Neural progenitor cell (in vitro differentiated cells): ENCODE measurements around the gene TMEM63B. TPM values are rescaled to one million over a fixed set of nuclear protein-coding genes. Genes with fewer than 3 reads are reported as not detected.

Experiments
- DNase-seq: peaks from one replicate; pipeline ENCODE4 v3.0.0-alpha.2; 2016; ENCODE audit warnings: low spot score
- H2AFZ ChIP-seq: fragments of 200-600 bp; sonication (generic); replicated peaks from 2 replicates; pipeline ENCODE4 v1.6.1; 2016; ENCODE audit warnings: antibody characterized with exemption
- H3F3A ChIP-seq: fragments of 200-600 bp; sonication (generic); 2 replicates; pipeline ENCODE4 v1.6.1; 2016; ENCODE audit warnings: antibody characterized with exemption, low read depth
- H3K27ac ChIP-seq: fragments of 200-600 bp; sonication (generic); 2 replicates; pipeline ENCODE4 v1.5.1; 2016; ENCODE audit warnings: mild to moderate bottlenecking
- H3K27me3 ChIP-seq: fragments of 200-600 bp; sonication (generic); 2 replicates; pipeline ENCODE4 v1.6.1; 2016; ENCODE audit warnings: mild to moderate bottlenecking, moderate library complexity
- H3K36me3 ChIP-seq: fragments of 200-600 bp; sonication (generic); 2 replicates; pipeline ENCODE4 v1.5.1; 2016
- H3K4me1 ChIP-seq: fragments of 200-600 bp; sonication (generic); 2 replicates; pipeline ENCODE4 v1.6.1; 2016; ENCODE audit warnings: mixed run types
- H3K4me2 ChIP-seq: fragments of 200-600 bp; sonication (generic); 2 replicates; pipeline ENCODE4 v1.6.1; 2016
- H3K4me3 ChIP-seq: fragments of 200-600 bp; sonication (generic); 2 replicates; pipeline ENCODE4 v1.5.1; 2016
- H3K79me2 ChIP-seq: fragments of 200-600 bp; sonication (generic); 2 replicates; pipeline ENCODE4 v1.6.1; 2016; ENCODE audit warnings: low read depth
- H3K9ac ChIP-seq: fragments of 200-600 bp; sonication (generic); 2 replicates; pipeline ENCODE4 v1.6.1; 2016
- H3K9me3 ChIP-seq: fragments of 200-600 bp; sonication (generic); 2 replicates; pipeline ENCODE4 v1.5.1; 2016; ENCODE audit warnings: low read depth
- H4K20me1 ChIP-seq: fragments of 200-600 bp; sonication (generic); 2 replicates; pipeline ENCODE4 v1.6.1; 2016; ENCODE audit warnings: low read depth
- H3K27ac Mint-ChIP-seq: 3 replicates; pipeline ENCODE4 v1.8.0; 2021; ENCODE audit warnings: mixed read lengths
- H3K27me3 Mint-ChIP-seq: 2 replicates; pipeline ENCODE4 v1.8.0; 2022; ENCODE audit warnings: low read depth, mild to moderate bottlenecking, inconsistent platforms, moderate library complexity, mixed read lengths; ENCODE audit not compliant: insufficient read depth
- H3K36me3 Mint-ChIP-seq: 3 replicates; pipeline ENCODE4 v1.8.0; 2021; ENCODE audit warnings: mixed read lengths
- H3K4me1 Mint-ChIP-seq: 3 replicates; pipeline ENCODE4 v1.8.0; 2021; ENCODE audit warnings: mixed read lengths
- H3K4me3 Mint-ChIP-seq: 3 replicates; pipeline ENCODE4 v1.8.0; 2021; ENCODE audit warnings: mild to moderate bottlenecking, moderate library complexity, mixed read lengths
- H3K9me3 Mint-ChIP-seq: 3 replicates; pipeline ENCODE4 v1.8.0; 2020; ENCODE audit warnings: mixed read lengths
- CTCF ChIP-seq: fragments of 200-600 bp; sonication (generic); IDR thresholded peaks from 2 replicates; pipeline ENCODE4 v1.5.1; 2017; ENCODE audit warnings: antibody characterized with exemption, mild to moderate bottlenecking
- EZH2 ChIP-seq: fragments of 200-600 bp; sonication (generic); IDR thresholded peaks from 2 replicates; pipeline ENCODE4 v1.6.1; 2017; ENCODE audit warnings: antibody characterized with exemption, mild to moderate bottlenecking, moderate library complexity
- EZH2phosphoT487 ChIP-seq: fragments of 200-600 bp; sonication (generic); IDR thresholded peaks from 2 replicates; pipeline ENCODE4 v1.6.1; 2017; ENCODE audit warnings: antibody characterized with exemption
- total RNA-seq: library from RNA; depleted of rRNA; stranded (reverse); fragments of >200 nt; gene quantifications from 2 replicates; pipeline ENCODE4 v1.2.3, GENCODE V29; 2015; ENCODE audit warnings: low replicate concordance

TMEM63B gene
- total RNA-seq, 1 donor from 2014 or later, result 25.4 TPM

DNA sequence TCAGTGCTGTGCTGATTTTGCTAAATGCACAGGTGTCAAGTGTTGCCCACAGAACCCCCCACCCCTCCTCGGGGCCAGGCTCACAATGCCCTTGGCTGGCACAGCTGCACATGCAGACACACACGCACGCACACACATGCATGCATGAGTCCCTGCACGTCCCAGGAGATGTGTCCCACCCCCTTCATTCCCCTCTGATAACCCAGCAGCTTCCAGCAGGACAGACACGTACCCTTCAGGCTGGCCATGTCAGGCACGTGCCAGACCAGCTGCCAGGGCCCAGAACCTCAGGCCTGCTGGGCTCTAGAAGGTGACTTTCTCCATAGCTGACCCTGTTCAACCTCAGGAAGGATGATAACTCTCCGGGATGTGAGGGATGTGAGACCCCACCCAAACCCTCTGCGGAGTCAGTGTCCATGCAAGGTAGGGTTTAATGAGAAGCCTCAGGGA lies 44.5 kb upstream of the TMEM63B start:
- Histone ChIP-seq H3F3A (peaks cover 23% of the 10 kb centered on the region), H3K27me3 (peaks cover under 1% of the 10 kb centered on the region), H3K4me2 (no peak overlapping the region), H3K9ac (no peak overlapping the region), H3K4me1 (peaks cover 35% of the 10 kb centered on the region), H3K9me3 (no peaks in the 10 kb centered on the region), H3K79me2 (no peaks in the 10 kb centered on the region), H3K4me3 (no peak overlapping the region), H4K20me1 (peaks cover 7% of the 10 kb centered on the region), H2AFZ (no peak overlapping the region), H3K36me3 (no peaks in the 10 kb centered on the region), H3K27ac (no peak overlapping the region)
- peaks cover 2% of the 10 kb centered on the region for H3K36me3 Mint-ChIP-seq
- H3K9me3 Mint-ChIP-seq, result no peaks in the 10 kb centered on the region
- peaks cover 7% of the 10 kb centered on the region for H3K27me3 Mint-ChIP-seq
- H3K27ac Mint-ChIP-seq, result no peak overlapping the region
- no peak for DNase-seq
- TF ChIP-seq EZH2, result no peak
- TF ChIP-seq EZH2phosphoT487, result no peak
- no peak for TF ChIP-seq CTCF
- H3K4me3 Mint-ChIP-seq, result no peak overlapping the region
- H3K4me1 Mint-ChIP-seq, result peaks cover 41% of the 10 kb centered on the region

DNA sequence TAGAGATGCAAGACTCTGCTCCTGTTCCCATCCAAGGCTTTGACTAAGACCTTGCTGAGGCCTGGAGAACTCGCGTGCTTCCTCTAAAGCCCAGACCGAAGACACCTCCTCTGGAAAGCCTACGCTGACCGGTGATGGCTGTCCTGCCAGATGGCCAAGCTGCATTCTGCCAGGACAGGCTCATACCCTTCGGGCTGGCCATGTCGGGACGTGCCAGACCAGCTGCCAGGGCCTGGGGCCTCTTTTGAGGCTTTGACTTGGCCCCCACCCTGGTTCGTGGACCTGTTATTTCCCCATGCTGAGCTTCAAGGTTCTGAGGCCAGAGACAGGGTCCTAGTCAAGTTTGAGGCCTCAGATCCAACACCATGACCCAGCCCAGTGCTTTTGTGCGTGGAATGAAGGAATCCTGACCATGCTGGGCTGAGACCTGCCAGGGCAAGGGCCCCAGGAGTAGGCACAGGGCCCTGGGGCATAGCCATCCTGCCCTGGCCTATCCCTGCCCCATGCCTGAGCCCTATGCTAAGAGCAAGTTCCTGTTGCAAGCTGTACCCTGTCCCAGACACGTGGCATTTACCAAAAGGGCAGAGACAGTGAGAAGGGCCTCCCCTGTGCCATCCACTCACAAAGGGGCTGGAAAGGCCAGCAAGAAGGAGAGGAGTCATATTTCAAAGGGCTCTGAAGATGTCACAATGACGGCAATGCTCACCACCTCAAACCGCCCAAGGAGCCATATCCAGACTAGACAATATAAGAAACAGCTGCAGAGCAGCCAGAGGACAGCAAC lies 42.9 kb upstream of the TMEM63B start:
- H3K9ac ChIP-seq, result no peak overlapping the region
- no peaks in the 10 kb centered on the region for H3K27me3 ChIP-seq
- peaks cover 19% of the 10 kb centered on the region for H3F3A ChIP-seq
- no peak for TF ChIP-seq EZH2phosphoT487
- no peak for TF ChIP-seq EZH2
- TF ChIP-seq CTCF, result no peak
- no peaks in the 10 kb centered on the region for H3K27me3 Mint-ChIP-seq
- no peaks in the 10 kb centered on the region for H3K9me3 Mint-ChIP-seq
- H2AFZ ChIP-seq, result no peak overlapping the region
- H3K36me3 ChIP-seq, result no peaks in the 10 kb centered on the region
- no peak overlapping the region for H3K4me3 Mint-ChIP-seq
- no peak overlapping the region for H3K4me3 ChIP-seq
- H4K20me1 ChIP-seq, result peaks cover 8% of the 10 kb centered on the region
- H3K27ac Mint-ChIP-seq, result peak overlapping the region; percentile 21
- H3K9me3 ChIP-seq, result no peaks in the 10 kb centered on the region
- H3K4me1 ChIP-seq, result peaks cover 33% of the 10 kb centered on the region
- H3K4me1 Mint-ChIP-seq, result peaks cover 32% of the 10 kb centered on the region
- no peak overlapping the region for H3K4me2 ChIP-seq
- no peaks in the 10 kb centered on the region for H3K79me2 ChIP-seq
- peaks cover 2% of the 10 kb centered on the region for H3K36me3 Mint-ChIP-seq
- no peak overlapping the region for H3K27ac ChIP-seq
- DNase-seq, result peak; percentile 53

GRCh38 chr6:44085219-44085618 lies 42.1 kb upstream of the TMEM63B start:
- Mint-ChIP-seq H3K36me3 (peaks cover 2% of the 10 kb centered on the region), H3K27ac (no peak overlapping the region), H3K4me1 (peaks cover 31% of the 10 kb centered on the region), H3K27me3 (no peaks in the 10 kb centered on the region), H3K9me3 (no peaks in the 10 kb centered on the region), H3K4me3 (no peak overlapping the region)
- no peaks in the 10 kb centered on the region for H3K36me3 ChIP-seq
- no peaks in the 10 kb centered on the region for H3K9me3 ChIP-seq
- no peaks in the 10 kb centered on the region for H3K27me3 ChIP-seq
- peaks cover 11% of the 10 kb centered on the region for H4K20me1 ChIP-seq
- H3K79me2 ChIP-seq, result no peaks in the 10 kb centered on the region
- no peak overlapping the region for H2AFZ ChIP-seq
- H3K27ac ChIP-seq, result no peak overlapping the region
- DNase-seq, result no peak
- no peak overlapping the region for H3K4me2 ChIP-seq
- H3K9ac ChIP-seq, result no peak overlapping the region
- TF ChIP-seq EZH2 (no peak), EZH2phosphoT487 (no peak), CTCF (no peak)
- peaks cover 14% of the 10 kb centered on the region for H3F3A ChIP-seq
- H3K4me3 ChIP-seq, result no peak overlapping the region
- peaks cover 28% of the 10 kb centered on the region for H3K4me1 ChIP-seq
